Prostate gland (tissue), 2 donors: ENCODE measurements around the gene MPPE1.

Experiments used
- POLR2A ChIP-seq: fragments of 450-650 bp; IDR thresholded peaks from one replicate; pipeline ENCODE4 v1.6.1; 2016; ENCODE audit warnings: antibody characterized with exemption, mild to moderate bottlenecking
- POLR2AphosphoS5 ChIP-seq: sonication (generic); formaldehyde crosslinking; IDR thresholded peaks from one replicate; pipeline ENCODE4 v1.6.1; 2017; ENCODE audit warnings: antibody characterized with exemption
- TF ChIP-seq, protein P1 (sequence below), 4 experiments: fragments of 200-600 bp in 2 of 4; fragments of 450-650 bp in 2 of 4; sonication (generic) in 2 of 4; IDR thresholded peaks; 1 replicate in 3 of 4; 2 replicates in 1 of 4; pipeline ENCODE4 v1.5.1; 2016 to 2019; ENCODE audit warnings: antibody characterized with exemption in 4 of 4, mild to moderate bottlenecking in 2 of 4, moderate library complexity in 2 of 4

- TF ChIP-seq, protein P1, sequence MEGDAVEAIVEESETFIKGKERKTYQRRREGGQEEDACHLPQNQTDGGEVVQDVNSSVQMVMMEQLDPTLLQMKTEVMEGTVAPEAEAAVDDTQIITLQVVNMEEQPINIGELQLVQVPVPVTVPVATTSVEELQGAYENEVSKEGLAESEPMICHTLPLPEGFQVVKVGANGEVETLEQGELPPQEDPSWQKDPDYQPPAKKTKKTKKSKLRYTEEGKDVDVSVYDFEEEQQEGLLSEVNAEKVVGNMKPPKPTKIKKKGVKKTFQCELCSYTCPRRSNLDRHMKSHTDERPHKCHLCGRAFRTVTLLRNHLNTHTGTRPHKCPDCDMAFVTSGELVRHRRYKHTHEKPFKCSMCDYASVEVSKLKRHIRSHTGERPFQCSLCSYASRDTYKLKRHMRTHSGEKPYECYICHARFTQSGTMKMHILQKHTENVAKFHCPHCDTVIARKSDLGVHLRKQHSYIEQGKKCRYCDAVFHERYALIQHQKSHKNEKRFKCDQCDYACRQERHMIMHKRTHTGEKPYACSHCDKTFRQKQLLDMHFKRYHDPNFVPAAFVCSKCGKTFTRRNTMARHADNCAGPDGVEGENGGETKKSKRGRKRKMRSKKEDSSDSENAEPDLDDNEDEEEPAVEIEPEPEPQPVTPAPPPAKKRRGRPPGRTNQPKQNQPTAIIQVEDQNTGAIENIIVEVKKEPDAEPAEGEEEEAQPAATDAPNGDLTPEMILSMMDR (IDR thresholded peaks at IDR 0.05), result peak in 1 of 4 experiments; percentile 9
- TF ChIP-seq POLR2A (peak; percentile 70), POLR2AphosphoS5 (peak; percentile 85)
Measured at GRCh38 chr18:11947214-11948191, 39.4 kb upstream of the MPPE1 start.
